ENCODE data around the gene TECTB. TPM values are rescaled to one million over a fixed set of nuclear protein-coding genes. Genes with fewer than 3 reads are reported as not detected.

Gene TECTB
- total RNA-seq, 4 donors from 2014 or later: not detected

DNA sequence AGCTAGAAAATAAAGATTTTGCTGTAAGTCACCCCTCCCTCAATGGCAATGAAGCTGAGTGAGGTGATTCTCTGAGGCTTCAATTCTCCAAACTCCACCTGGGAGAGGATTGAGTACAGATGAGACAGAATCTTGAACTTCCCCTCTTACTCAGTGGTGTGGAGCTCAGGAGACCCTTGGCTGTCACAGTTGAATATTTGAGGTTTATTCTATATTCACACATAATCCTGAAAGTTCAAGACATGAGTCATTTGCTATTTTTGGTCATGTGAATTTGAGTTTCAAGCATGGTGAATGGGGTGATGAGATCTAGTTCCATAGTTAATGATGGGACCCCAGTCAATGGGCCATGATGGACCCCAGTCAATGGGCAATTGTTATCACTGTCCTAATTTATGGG is 13.9 kb upstream of the TECTB start:
- H3K4me3 ChIP-seq: no peak overlapping the region
- TF ChIP-seq, protein P1, sequence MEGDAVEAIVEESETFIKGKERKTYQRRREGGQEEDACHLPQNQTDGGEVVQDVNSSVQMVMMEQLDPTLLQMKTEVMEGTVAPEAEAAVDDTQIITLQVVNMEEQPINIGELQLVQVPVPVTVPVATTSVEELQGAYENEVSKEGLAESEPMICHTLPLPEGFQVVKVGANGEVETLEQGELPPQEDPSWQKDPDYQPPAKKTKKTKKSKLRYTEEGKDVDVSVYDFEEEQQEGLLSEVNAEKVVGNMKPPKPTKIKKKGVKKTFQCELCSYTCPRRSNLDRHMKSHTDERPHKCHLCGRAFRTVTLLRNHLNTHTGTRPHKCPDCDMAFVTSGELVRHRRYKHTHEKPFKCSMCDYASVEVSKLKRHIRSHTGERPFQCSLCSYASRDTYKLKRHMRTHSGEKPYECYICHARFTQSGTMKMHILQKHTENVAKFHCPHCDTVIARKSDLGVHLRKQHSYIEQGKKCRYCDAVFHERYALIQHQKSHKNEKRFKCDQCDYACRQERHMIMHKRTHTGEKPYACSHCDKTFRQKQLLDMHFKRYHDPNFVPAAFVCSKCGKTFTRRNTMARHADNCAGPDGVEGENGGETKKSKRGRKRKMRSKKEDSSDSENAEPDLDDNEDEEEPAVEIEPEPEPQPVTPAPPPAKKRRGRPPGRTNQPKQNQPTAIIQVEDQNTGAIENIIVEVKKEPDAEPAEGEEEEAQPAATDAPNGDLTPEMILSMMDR (IDR thresholded peaks at IDR 0.05): no peak
- no peak for TF ChIP-seq POLR2A (IDR thresholded peaks at IDR 0.05)

GRCh38 chr10:112271982-112272381 is 11.2 kb upstream of the TECTB start:
- Histone ChIP-seq H3K4me1 (no peaks in the 10 kb centered on the region), H3K27ac (no peak overlapping the region), H3K36me3 (no peaks in the 10 kb centered on the region), H3K9me3 (peaks cover 0 to 4% (median 0%) of the 10 kb centered on the region in 3 donors), H3K4me3 (no peak overlapping the region), H3K27me3 (peaks cover 0 to 3% (median 0%) of the 10 kb centered on the region in 4 donors)
- intact Hi-C loops (cut with DNase I): no loop called here
- 75 to 79% methylated on average over 3 of the region's 3 CpGs for WGBS, 2 donors
- no peak for DNase-seq
- TF ChIP-seq POLR2A (IDR thresholded peaks at IDR 0.05): no peak
- TF ChIP-seq, protein P1 (IDR thresholded peaks at IDR 0.05): no peak

More for the DNA sequence above, 13.9 kb upstream of the TECTB start:
- DNase-seq: no peak
- no peaks in the 10 kb centered on the region for H3K36me3 ChIP-seq
- H3K27ac ChIP-seq: no peak overlapping the region
- H3K9me3 ChIP-seq: peaks cover 0 to 4% (median 0%) of the 10 kb centered on the region in 3 donors
- intact Hi-C loops (cut with DNase I): no loop called here
- H3K4me1 ChIP-seq: no peaks in the 10 kb centered on the region
- peaks cover 0 to 3% (median 0%) of the 10 kb centered on the region in 4 donors for H3K27me3 ChIP-seq

DNA sequence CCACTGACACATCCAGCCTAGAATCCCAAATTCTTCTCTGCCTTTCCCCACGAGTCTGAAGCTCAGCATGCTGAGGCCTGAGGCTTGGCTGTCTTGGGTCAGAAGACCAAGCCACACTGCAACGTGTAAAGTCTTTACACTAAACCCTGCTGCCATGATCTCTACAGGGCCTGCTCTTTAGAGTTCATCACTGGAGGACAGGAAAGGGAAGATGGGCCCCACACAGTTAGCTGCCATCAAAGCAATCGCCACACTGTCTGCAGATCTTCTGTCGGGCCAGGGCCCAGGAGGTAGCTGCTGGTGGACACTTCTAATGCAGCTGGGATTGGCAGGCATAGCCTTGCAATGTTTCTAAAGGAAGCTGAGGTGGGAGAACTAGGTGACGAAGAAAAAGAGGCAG is 8.4 kb upstream of the TECTB start:
- Histone ChIP-seq H3K9me3 (no peaks in the 10 kb centered on the region), H3K4me1 (no peaks in the 10 kb centered on the region)
- WGBS, 2 donors: 60 to 64% methylated on average over 3 to 4 of the region's 5 CpGs

GRCh38 chr10:112275512-112276245 is 7.5 kb upstream of the TECTB start:
- TF ChIP-seq, protein P1 (IDR thresholded peaks at IDR 0.05): no peak
- TF ChIP-seq POLR2A (IDR thresholded peaks at IDR 0.05): no peak
- intact Hi-C loops (cut with DNase I): no loop called here
- 49 to 59% methylated on average over 4 of the region's 4 CpGs for WGBS, 2 donors

More for the DNA sequence above, 8.4 kb upstream of the TECTB start:
- no peak for DNase-seq
- H3K36me3 ChIP-seq: no peaks in the 10 kb centered on the region
- intact Hi-C loops (cut with DNase I): no loop called here
- H3K4me3 ChIP-seq: no peak overlapping the region
- TF ChIP-seq, protein P1 (IDR thresholded peaks at IDR 0.05): no peak
- TF ChIP-seq POLR2A (IDR thresholded peaks at IDR 0.05): no peak
- H3K27me3 ChIP-seq: peaks cover 0 to 5% (median 0%) of the 10 kb centered on the region in 4 donors
- H3K27ac ChIP-seq: no peak overlapping the region

GRCh38 chr10:112278871-112279270 is 4.3 kb upstream of the TECTB start:
- Histone ChIP-seq H3K27ac (no peak overlapping the region), H3K36me3 (no peaks in the 10 kb centered on the region), H3K27me3 (peaks cover 0 to 22% (median 0%) of the 10 kb centered on the region in 4 donors), H3K4me3 (no peak overlapping the region), H3K9me3 (no peaks in the 10 kb centered on the region), H3K4me1 (no peaks in the 10 kb centered on the region)
- intact Hi-C loops (cut with DNase I): no loop called here
- 62 to 65% methylated on average over 2 of the region's 2 CpGs for WGBS, 2 donors
- no peak for TF ChIP-seq POLR2A (IDR thresholded peaks at IDR 0.05)
- TF ChIP-seq, protein P1 (IDR thresholded peaks at IDR 0.05): no peak
- no peak for DNase-seq

More at GRCh38 chr10:112275512-112276245, 7.5 kb upstream of the TECTB start:
- H3K9me3 ChIP-seq: no peaks in the 10 kb centered on the region
- no peaks in the 10 kb centered on the region for H3K4me1 ChIP-seq
- H3K36me3 ChIP-seq: no peaks in the 10 kb centered on the region
- DNase-seq: no peak
- H3K27ac ChIP-seq: no peak overlapping the region
- H3K4me3 ChIP-seq: no peak overlapping the region
- peaks cover 0 to 13% (median 0%) of the 10 kb centered on the region in 4 donors for H3K27me3 ChIP-seq

Data from esophagus squamous epithelium (tissue), 5 donors.